Measurements from ENCODE around the gene NUP93.

DNA sequence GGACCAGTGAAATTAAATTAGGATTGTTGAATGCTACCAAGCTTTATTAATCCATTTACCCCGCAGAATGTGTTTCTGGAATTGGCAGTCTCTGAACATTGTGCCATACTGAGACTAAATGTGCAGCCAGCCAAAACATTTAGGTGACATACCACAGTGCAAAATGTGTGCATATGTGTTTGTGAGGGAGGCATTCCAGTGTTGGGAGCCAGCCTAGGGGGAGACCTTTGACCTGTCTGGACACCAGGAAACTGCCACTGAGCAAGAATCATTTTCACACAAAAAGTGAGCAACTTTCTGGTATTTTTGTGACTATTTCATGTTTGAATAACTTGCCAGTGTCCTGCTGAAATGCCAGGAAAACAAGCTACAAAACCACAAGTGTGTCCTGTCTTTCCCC is 70.4 kb downstream of the NUP93 start:
- TF ChIP-seq, protein P1, sequence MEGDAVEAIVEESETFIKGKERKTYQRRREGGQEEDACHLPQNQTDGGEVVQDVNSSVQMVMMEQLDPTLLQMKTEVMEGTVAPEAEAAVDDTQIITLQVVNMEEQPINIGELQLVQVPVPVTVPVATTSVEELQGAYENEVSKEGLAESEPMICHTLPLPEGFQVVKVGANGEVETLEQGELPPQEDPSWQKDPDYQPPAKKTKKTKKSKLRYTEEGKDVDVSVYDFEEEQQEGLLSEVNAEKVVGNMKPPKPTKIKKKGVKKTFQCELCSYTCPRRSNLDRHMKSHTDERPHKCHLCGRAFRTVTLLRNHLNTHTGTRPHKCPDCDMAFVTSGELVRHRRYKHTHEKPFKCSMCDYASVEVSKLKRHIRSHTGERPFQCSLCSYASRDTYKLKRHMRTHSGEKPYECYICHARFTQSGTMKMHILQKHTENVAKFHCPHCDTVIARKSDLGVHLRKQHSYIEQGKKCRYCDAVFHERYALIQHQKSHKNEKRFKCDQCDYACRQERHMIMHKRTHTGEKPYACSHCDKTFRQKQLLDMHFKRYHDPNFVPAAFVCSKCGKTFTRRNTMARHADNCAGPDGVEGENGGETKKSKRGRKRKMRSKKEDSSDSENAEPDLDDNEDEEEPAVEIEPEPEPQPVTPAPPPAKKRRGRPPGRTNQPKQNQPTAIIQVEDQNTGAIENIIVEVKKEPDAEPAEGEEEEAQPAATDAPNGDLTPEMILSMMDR (IDR thresholded peaks at IDR 0.05), result no peak
- no peak for TF ChIP-seq POLR2AphosphoS5 (IDR thresholded peaks at IDR 0.05)
- no peak for TF ChIP-seq POLR2A (IDR thresholded peaks at IDR 0.05)

Data from prostate gland (tissue), 2 donors.